GM18498 (cell line): ENCODE measurements around the gene ICOSLG.
"Not testable (repeated sequence)": the region's sequence is repeated elsewhere in the genome, so short reads cannot be mapped to it uniquely, and the experiment has no call there.

Source experiments
- ATAC-seq: cut with Tn5 transposase; IDR thresholded peaks from one replicate; pipeline ENCODE4 v1.9.1; 2021; ENCODE audit warnings: mild to moderate bottlenecking, moderate library complexity; ENCODE audit not compliant: unreplicated experiment

ICOSLG gene

GRCh38 chr21:44240842-44241241, at the start of gene ICOSLG:
ICOSLG (minus strand) TSS chr21:44240943; CDS start chr21:44240817, 126 bp downstream.
- peak; percentile 54 for ATAC-seq

GRCh38 chr21:44289381-44290010, 48.8 kb upstream of the ICOSLG start:
- no peak for ATAC-seq

GRCh38 chr21:44288251-44289110, 47.7 kb upstream of the ICOSLG start:
- no peak for ATAC-seq

DNA sequence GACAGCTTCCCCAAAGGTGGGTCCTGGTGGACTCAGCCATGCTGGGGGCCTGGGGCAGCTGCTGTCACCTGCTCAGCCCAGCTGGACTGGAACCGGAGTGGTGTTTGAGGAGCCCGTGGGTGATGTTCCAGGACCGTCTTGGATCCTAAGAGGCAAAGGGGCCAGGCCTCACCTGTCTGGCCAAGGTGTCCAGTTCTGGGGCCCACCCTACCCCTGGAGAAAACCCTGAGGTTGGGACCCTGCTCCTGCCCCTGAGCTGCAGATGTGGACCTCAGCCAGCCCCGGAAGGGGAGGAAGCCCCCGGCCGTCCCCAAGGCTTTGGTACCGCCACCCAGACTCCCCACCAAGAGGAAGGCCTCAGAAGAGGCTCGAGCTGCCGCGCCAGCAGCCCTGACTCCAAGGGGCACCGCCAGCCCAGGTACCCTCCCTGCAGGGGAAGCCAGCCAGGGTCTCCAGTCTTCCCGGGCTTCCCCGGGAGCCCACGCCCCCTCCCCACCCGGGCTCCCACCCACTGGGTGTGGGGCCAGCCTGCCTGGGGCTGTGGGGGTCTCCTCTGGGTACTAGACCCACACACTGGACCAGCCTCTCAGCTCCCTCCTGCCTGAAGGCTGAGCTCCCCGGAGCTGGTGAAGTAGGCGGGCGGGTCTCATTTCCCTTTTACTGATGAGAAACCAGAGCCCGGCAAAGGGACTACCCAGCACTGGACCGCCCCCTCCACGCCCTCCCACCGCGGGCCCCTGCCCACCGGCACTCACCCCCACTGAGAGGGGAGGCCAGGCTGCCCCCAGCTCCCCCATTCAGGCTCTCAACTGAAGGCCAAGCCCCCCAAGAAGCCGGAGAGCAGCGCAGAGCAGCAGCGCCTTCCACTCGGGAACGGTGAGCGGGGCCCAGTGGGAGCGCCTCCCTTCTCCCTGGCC, 46.2 kb upstream of the ICOSLG start:
- ATAC-seq: no peak

- ATAC-seq: no peak
Observed at GRCh38 chr21:44286086-44286715, 45.5 kb upstream of the ICOSLG start.

GRCh38 chr21:44285138-44285992, 44.6 kb upstream of the ICOSLG start, which contains the start of gene AIRE:
AIRE (plus strand) TSS chr21:44285876; CDS start chr21:44286007, 131 bp downstream.
- ATAC-seq: no peak

GRCh38 chr21:44283948-44284347, 43.2 kb upstream of the ICOSLG start:
- no peak for ATAC-seq

GRCh38 chr21:44283211-44283785, 42.6 kb upstream of the ICOSLG start:
- not testable (repeated sequence) for ATAC-seq

GRCh38 chr21:44282370-44282769, 41.6 kb upstream of the ICOSLG start:
- ATAC-seq: no peak

- no peak for ATAC-seq
Observed at GRCh38 chr21:44281801-44282200, 41.1 kb upstream of the ICOSLG start.

- ATAC-seq: no peak
Observed at GRCh38 chr21:44279354-44280260, 38.9 kb upstream of the ICOSLG start.

GRCh38 chr21:44275041-44275440, 34.3 kb upstream of the ICOSLG start:
- ATAC-seq: no peak

- no peak for ATAC-seq
Observed at GRCh38 chr21:44273046-44273445, 32.3 kb upstream of the ICOSLG start.

GRCh38 chr21:44272284-44272858, 31.6 kb upstream of the ICOSLG start:
- ATAC-seq: no peak

DNA sequence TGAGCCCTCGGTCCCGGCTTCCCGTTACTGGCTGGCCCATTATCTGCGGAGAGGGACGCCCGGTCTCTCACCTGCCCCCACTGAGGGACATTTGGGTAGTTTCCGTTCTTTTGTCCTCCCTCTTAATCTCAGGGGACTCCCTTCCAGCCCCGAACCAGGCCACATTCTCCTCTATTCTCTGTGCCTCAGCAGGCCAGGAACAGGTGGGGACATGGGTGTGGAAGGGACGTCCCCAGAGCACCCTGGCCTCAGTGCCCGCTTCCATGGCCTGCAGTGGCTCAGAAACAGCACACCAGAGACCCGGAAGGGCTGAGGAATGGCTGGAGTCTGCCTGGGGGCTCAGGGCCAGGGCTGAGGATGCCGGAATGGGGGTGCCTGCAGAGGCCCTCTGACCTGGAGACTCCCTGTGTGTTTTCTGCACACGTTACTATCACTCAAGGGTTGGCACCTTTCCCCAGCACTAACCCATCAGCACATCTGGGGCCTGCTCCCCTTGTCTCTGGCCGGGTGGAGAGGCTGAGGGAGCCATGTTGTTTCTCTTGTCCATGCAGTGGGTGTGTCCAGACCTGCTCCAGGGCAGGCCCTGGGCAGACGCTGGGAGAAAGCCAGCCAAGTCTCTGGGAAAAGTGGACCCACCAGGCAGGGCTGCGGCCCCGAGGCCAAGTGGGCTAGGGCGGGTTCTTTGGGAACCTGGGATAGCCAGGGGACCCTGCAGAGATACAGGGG, 31.0 kb upstream of the ICOSLG start:
- no peak for ATAC-seq

DNA sequence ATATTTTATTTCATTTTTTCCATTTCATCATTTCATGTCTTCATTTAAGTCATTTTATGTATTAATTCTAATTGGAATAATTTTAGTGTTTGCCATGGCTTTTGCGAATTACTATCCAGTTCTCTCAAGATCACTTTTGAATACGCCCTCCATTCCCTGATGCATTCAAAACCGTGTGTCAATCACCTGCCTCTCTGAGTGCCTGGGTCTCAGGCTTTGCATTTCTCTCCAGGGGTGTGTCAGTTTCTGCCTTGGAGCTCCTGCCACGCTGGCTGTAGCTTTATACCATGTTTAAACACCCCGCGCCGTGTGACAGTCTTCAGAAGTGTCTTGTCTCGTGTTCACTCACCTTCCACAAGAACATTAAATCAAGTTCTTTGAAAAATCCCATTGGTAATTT, 28.3 kb upstream of the ICOSLG start:
- no peak for ATAC-seq

- no peak for ATAC-seq
Observed at GRCh38 chr21:44267655-44268142, 27.0 kb upstream of the ICOSLG start.
